ENCODE results near the gene MAGEB17.
"Not testable (repeated sequence)": the region's sequence is repeated elsewhere in the genome, so short reads cannot be mapped to it uniquely, and the experiment has no call there.

DNA sequence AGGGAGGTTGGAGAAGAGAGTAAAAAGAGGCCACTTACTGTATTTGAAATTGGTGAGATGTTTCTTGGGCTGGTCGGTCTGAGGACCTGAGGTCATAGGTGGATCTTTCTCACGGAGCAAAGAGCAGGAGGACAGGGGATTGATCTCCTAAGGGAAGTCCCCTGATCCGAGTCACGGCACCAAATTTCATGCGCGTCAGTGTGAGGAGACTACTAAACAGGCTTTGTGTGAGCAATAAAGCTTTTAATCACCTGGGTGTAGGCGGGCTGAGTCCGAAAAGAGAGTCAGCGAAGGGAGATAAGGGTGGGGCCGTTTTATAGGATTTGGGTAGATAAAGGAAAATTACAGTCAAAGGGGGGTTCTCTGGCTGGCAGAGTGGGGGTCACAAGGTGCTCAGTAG, 16.6 kb downstream of the MAGEB17 start:
- TF ChIP-seq, protein P1, sequence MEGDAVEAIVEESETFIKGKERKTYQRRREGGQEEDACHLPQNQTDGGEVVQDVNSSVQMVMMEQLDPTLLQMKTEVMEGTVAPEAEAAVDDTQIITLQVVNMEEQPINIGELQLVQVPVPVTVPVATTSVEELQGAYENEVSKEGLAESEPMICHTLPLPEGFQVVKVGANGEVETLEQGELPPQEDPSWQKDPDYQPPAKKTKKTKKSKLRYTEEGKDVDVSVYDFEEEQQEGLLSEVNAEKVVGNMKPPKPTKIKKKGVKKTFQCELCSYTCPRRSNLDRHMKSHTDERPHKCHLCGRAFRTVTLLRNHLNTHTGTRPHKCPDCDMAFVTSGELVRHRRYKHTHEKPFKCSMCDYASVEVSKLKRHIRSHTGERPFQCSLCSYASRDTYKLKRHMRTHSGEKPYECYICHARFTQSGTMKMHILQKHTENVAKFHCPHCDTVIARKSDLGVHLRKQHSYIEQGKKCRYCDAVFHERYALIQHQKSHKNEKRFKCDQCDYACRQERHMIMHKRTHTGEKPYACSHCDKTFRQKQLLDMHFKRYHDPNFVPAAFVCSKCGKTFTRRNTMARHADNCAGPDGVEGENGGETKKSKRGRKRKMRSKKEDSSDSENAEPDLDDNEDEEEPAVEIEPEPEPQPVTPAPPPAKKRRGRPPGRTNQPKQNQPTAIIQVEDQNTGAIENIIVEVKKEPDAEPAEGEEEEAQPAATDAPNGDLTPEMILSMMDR (conservative IDR thresholded peaks at IDR 0.05; ENCODE audit: low read length): not testable (repeated sequence)
- TF ChIP-seq EZH2phosphoT487 (IDR thresholded peaks at IDR 0.05; ENCODE audit: borderline replicate concordance): not testable (repeated sequence)

Data from Loucy (cell line).